Hepatocyte (in vitro differentiated cells): ENCODE results near the gene SLC26A8.

Experiments used
- EZH2 ChIP-seq: fragments of 200-600 bp; sonication (generic); IDR thresholded peaks from 2 replicates; pipeline ENCODE4 v1.6.1; 2016; ENCODE audit warnings: antibody characterized with exemption, mild to moderate bottlenecking, borderline replicate concordance
- EZH2phosphoT487 ChIP-seq: fragments of 200-600 bp; sonication (generic); IDR thresholded peaks from one replicate; pipeline ENCODE4 v1.6.1; 2018; ENCODE audit warnings: antibody characterized with exemption, mild to moderate bottlenecking, low read depth, moderate library complexity; ENCODE audit not compliant: unreplicated experiment, severe bottlenecking
- TF ChIP-seq, protein P1 (sequence below): fragments of 200-600 bp; sonication (generic); IDR thresholded peaks from 2 replicates; pipeline ENCODE4 v1.5.1; 2016; ENCODE audit warnings: antibody characterized with exemption, mild to moderate bottlenecking; ENCODE audit not compliant: poor library complexity

DNA sequence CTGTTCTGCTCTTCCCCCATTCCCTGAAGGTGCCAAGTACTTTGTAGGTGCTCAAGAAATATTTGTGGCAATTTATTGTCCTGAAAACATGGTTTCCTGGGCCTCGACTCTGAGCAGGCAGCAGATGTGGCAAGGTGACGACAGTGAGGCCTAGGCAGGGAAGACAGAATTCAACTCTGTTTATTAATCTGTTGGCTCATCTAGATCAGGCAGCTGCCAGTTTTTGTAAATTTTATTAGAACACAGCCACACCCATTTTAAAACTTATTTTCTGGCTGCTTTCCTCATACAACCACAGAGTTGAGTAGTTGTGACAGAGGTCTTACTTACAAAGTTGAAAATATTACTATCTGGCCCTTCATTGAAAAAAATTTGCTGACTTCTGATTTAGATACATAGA, 27.7 kb upstream of the SLC26A8 start:
- TF ChIP-seq EZH2 (no peak), EZH2phosphoT487 (no peak)
- TF ChIP-seq, protein P1, sequence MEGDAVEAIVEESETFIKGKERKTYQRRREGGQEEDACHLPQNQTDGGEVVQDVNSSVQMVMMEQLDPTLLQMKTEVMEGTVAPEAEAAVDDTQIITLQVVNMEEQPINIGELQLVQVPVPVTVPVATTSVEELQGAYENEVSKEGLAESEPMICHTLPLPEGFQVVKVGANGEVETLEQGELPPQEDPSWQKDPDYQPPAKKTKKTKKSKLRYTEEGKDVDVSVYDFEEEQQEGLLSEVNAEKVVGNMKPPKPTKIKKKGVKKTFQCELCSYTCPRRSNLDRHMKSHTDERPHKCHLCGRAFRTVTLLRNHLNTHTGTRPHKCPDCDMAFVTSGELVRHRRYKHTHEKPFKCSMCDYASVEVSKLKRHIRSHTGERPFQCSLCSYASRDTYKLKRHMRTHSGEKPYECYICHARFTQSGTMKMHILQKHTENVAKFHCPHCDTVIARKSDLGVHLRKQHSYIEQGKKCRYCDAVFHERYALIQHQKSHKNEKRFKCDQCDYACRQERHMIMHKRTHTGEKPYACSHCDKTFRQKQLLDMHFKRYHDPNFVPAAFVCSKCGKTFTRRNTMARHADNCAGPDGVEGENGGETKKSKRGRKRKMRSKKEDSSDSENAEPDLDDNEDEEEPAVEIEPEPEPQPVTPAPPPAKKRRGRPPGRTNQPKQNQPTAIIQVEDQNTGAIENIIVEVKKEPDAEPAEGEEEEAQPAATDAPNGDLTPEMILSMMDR = no peak
